Activated CD4-positive, CD25-positive, alpha-beta regulatory T cell (primary cell): ENCODE data around the gene TUBGCP6.

Experiments
- DNase-seq, 4 experiments: peaks; one replicate each; lab custom pipeline; 2025; lab: John Stamatoyannopoulos, UW

TUBGCP6 gene

DNA sequence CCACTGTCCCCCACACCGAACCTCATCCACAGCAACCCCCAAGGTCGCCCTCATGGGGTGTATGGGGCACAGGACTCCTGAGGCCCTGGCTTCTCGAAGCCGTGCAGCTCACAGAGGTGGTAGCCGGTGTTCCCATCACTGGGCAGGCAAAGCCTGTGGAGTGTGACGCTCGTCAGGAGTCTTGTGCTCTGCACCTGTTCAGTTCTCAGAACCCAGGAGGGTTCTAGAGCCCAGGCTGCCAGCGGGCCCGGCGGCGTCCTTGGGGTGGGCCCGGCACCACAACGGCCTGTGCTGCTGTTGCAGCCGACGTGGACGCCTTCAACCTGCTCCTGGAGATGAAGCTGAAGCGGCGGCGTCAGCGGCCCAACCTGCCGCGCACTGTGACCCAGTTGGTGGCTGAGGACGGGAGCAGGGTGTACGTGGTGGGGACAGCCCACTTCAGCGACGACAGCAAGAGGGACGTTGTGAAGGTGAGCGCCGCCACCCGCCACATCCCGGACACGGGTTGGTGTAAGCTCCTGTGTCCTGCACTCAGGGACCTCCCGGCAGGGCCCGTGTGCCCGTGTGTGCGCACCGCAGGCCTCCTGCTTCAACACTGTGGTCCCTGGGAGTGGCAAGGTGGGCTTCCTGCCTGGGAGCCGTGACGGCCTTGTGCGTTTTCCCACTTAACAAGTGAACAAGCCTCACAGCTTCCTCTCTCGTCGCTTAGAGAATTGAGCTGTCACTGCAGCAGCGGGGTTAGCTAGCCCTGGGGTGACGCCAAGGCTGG is 50.6 kb downstream of the TUBGCP6 start:
- DNase-seq: no peak

DNA sequence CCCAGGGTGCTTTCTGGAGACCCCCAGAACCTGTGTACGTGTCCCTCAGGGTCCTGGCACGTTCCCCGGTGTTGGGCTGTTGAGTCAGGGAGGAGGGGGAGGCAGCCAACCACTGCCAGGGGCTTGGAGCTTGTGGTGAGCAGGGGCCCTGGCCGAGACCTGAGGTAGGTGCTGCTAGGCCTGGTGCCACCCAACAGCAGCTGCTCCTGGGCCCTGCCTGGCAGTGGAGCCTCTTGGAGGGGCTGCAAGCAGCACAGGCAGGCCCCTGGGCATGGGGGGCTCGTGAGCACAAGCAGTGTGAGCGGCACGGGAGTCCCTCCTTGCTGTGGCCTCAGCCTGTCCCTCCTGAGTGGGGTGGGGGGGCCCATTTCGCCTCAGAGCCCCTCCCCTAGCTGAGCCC is 51.2 kb downstream of the TUBGCP6 start:
- DNase-seq: no peak

DNA sequence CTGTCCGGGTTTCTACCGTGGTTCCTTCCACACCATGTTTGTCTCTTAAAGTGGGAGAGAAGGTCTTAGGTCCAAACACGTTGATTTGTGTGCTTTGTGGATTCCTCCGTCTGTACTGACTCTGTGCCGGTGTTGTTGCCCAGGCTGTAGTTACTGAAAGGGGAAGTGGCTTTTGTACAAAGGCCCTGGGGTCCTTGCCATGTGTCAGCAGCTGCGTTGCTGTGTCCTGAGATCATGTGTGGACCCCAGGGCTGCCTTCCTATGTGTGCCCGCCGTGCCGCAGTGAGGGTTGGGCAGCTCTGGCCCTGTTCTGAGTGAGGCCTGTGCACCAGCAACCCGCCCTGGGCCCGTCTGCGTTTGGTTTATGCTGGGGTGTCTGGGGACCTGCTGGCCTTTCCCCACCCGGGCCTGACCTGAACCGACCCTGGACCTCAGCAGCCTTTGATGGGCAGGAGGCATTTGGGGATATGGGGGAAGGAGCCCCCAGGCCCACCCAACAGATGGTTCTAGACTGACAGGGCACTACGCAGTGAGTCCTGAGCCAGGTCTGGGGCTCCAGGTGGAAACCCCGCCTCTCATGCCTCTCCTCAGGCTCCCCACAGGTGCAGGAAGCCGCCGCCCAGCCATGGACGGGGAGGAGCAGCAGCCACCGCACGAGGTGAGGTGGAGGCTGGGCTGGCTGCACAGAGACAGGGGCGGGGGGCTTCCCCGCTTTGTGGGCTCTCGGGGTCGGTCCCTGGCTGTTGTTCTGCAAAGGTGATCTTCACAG is 52.2 kb downstream of the TUBGCP6 start:
- DNase-seq: peak in 2 of 4 experiments; percentile 51 to 53

DNA sequence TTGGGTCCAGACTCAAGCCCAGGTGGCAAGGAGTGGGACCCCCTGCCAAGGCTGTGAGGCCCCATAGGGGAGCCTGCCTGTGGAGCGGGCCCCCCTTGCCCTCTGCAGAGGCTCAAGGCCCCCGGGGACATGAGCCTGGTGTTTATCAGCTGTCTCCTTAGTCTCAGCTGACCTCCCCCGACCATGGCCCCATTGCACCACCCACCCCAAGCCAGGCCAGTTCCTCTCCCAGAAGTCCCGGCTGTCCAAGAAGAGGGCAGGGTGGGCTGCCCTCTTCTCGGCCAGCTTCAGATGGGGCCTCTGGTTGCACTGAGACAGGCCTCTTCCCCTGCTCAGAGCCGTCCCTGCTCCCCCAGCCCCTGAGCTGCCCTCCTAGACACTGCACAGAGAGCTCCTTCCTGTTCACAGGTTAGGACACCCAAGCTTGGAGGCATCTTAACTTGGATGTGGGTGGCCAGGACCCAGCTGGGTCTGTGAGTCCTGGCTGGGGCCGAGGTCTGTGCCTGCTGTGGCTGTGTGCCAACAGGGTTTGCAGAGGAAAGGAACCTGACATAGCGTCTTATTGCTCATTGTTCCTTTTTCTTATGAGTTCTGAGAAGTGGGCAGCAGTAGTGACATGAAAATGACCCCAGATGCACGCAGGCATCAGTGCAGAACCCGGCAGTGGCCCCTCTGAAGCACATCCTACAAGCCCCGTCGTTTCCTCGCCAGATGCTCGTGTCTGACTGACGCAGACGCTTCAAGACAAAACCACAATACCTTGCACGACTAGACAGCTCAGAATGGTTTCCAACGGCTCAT is 53.7 kb downstream of the TUBGCP6 start:
- DNase-seq: peak; percentile 46 to 76 (median 68)

DNA sequence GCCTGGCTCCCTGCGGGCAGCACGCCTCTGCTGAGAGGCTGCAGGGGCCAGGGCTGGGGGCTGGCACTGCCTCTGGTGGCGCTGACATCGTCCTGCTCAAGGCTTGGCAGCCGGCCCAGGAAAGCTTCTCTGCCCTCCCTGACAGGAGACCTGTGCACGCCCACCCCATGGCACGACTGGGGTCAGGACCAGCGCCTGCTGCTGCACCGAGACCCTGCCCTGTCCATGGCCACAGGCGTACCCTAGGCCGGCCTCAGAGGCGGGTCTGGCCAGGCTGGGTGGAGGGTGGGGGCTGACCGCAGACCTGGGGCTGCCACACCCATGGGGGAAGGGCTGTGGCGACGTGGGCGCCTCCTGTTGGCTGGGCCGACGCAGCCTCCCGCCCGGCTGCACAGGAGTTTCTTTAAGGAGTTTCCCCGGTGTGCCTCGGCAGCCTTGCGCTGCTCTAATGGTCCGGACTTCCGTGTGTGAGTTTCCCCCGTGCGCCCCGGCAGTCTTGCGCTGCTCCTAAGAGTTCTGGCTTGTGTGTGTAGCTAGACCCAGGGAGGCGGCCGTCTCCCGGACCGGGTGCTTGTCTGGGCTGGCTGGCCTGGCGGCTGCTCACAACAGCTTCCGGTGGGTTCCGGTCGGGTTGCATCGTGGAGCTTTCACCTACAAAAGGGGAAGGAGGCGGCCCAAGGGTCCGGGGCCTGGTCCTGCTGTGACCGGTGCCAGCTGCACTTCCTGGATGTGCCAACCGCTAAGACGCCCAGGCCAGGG is 54.5 kb downstream of the TUBGCP6 start:
- peak; percentile 53 to 72 (median 64) for DNase-seq

DNA sequence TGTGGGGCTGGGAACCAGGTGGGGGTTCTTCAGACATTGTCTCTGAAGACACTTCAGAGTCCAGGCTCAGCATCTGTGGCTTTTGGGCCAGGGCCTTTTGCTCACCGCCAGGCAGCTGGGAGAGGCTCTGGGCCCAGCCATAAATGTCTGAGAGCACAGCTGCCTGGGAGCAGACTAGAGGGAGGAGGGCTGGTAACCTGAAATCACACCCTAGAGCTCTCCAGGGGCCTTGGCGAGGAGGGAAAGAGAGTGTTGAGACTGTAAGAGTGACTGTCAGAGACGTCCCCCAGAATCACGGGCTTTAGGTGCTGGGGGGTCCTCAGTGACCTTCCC is 55.0 kb downstream of the TUBGCP6 start:
- no peak for DNase-seq

DNA sequence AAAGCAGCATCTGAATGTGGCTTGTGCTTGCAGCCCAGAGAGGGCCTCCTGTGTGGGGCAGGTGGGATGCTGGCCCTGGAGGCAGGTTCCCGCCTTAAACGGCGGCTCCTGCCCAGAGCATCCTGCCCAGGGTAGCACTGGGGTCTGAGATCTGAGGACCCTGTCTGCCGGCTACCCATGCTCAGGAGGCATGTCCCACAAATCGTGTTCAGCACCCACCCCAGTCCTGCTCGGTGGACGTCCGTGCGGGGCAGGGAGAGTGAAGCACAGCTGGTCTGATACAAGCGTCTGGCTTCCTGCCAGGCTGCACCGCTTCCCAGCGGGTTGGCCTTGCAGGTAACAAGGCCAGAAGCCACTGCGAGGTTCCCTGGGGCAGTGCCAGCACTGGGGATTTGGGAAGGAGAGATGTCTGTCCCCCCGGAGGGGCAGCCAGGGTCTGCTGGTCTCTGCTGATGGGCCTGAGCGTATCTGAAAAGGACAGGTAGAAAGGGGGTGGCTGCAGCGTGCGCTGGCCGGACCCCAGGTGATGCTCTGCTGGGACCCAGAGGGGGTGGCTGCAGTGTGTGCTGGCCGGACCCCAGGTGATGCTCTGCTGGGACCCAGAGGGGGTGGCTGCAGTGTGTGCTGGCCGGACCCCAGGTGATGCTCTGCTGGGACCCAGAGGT is 55.5 kb downstream of the TUBGCP6 start:
- DNase-seq: no peak

DNA sequence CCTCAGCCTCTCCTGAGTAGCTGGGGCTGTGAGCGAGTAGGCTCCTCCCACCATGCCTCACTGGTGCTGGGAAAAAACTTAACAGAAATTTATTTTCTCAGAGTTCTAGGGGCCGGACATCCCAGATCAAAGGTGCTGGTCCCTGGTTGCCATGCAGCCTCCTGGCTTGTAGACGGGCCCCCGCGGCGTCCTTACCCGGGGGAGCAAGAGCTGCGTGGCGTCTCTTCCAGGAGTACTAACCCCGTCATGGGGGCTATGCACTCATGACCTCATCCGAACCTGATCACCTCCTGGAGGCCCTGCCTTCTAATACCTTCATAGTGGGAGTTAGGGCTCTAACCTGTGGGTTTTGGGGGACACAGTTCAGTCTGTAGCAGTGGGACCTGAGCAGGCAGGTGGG is 56.5 kb downstream of the TUBGCP6 start:
- no peak for DNase-seq

DNA sequence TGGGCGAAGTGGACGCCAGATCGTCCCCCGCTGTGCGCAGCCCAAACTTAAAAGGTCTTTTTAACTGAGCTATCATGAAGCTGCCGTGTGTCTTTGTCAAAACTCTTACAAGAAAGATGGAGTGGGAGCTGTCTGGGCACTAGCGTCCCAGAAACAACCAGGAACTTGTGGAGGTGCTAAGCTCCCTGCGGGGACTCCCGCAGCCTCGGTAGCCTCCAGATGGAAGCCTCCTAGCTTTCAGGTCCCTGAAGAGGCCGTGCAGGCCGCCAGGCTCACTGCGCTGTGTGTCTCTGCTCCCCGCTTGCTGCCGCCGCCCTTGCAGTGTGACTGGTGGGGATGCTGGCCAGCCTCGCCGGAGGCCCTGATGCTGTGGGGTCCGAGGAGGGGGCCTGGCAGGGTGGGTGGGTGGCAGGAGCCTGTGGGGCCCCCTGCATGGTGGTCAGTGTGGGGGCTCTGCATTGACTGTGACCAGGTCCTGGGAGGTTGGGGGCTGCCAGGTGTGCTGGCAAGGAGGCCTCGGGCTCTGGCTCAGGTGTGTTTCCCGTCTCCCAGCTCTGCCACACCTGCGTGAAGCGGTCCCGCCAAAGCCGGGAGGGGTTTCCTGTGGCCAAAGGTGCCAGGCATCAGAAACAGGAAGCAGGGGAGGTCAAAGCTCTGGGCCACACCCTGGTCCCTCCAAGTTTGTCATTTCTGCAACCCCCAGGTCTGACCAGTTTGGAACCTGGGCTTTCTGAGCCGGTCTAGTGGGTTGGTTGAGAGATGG is 57.9 kb downstream of the TUBGCP6 start:
- no peak for DNase-seq

DNA sequence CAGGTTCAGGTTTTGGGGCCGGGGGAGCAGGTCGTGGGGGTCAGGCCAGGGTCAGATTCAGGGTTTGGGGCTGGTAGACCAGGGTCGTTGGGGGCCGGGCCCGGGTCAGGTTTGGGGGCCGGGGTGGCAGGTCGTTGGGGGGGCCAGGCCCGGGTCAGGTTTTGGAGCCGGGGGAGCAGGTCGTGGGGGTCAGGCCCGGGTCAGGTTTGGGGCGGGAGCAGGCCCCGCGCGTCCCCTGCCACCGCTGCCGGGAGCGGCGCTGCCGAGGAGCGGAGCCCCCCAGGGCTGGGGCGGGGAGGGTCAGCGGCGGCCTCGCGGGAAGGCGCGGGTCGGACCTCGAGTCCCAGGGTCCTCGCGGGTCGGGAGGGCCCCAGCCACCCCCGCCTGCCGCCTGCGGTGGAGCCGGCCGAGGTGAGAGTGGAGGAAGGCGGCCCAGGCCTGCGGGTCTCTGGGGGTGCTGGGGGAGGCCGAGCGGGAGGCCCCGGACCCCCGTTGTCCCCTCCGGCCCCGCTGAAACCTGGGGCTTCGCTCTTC is 58.6 kb downstream of the TUBGCP6 start:
- DNase-seq: no peak

DNA sequence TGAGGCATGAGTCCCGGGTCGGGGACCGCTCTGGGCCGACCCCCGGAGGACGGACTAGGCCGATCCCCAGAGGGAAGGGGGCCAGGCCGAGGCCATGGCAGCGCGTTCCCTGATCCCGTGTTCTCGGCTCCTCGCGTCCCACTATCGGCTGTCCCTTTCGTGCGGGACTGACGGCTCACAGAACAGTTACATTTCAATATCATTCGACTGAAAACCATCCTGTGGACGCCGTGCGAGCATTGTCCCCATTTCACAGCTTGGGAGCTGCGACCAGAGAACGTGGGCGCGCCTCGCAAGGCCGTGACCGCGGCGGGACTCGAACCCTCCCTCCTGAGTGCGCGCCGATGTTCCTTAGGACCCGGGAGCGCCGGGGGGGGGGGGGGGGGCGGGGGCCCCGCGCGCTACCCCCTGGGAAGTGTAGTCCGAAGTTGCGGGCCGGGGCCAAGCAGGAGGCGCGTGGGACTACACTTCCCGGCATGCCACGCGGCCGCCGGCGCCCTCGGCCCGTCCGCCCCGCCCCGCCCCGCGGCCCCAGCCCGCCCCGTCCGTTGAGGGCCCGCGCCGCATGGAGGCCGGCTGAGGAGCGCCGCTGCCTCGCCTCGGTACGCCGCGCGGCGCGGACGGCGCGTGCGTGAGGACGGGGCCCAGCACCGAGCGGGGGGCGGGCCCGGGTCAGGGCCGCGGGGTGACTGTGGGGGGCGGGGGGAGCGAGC is 59.3 kb downstream of the TUBGCP6 start, which contains the start of gene TRABD:
TRABD (plus strand) TSS at position 539 of the 713 bp plus-strand sequence. CDS start 7,148 bp downstream, outside the sequence.
- peak; percentile 79 to 90 (median 84) for DNase-seq

DNA sequence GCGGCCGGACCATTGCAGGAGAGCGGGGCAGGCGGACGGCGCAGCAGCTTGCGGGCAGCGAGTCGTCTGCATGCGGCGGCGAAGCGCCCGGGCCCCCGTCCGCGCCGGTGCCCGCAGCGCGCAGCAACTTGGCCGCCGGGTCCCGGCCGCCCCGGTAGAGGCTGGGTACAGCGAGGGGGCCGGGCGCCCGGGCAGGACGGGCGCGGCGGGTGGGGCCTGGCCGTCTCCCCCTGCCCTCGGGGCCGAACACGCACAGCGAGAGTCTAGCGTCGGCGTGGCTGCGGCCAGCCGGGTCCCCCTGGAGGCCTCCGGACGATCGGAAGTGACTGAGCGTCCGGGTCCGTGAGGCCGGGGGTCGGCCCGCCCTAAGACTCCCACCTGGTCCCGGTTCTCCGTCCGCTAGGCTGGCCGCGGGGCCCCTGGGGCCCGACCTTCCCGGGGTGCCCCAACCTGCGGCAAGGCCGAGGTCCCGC is 59.9 kb downstream of the TUBGCP6 start:
- no peak for DNase-seq

DNA sequence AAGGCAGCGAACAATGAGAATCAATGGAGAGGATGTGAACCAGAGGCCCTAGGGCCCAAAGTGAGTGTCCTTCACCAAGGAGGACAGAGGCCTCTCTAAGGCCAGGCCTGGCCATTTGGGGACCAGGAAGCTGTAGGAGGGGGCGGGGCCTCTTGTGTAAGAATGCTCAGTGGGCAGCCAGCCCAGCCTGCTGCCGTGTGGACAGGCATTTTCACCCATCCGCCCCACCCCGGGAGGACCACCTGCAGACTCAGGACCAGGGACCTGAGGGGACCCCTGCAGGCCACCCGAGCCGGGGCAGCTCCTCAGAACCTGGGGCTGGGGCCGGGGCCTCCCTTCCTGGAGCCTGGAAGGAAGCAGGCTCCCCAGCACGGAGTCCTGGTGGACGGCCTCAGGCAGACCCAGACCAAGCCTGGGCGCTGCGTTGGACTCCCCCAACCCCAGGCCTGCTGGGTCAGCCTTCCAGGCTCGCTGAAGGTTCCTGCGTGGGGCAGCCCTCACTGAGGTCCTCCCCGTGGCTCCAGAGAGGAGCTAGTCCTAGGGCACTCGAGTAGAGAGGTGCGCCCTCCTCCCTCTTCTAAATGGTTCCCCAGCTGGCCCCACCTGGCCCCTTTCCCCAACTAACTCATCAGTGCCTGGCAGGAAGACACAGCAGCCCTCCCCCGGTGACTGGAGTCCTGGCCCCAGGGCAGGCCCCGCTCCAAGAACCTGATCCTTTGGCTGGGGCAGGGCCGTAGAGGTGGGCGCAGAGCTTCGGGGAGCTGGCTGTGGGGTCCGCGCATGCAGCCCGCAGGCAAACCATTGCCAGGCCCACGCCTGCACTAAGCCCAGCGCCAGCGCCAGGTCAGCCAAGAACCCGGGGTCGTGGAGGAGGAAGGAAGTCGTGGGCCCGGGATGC is 60.6 kb downstream of the TUBGCP6 start:
- no peak for DNase-seq

DNA sequence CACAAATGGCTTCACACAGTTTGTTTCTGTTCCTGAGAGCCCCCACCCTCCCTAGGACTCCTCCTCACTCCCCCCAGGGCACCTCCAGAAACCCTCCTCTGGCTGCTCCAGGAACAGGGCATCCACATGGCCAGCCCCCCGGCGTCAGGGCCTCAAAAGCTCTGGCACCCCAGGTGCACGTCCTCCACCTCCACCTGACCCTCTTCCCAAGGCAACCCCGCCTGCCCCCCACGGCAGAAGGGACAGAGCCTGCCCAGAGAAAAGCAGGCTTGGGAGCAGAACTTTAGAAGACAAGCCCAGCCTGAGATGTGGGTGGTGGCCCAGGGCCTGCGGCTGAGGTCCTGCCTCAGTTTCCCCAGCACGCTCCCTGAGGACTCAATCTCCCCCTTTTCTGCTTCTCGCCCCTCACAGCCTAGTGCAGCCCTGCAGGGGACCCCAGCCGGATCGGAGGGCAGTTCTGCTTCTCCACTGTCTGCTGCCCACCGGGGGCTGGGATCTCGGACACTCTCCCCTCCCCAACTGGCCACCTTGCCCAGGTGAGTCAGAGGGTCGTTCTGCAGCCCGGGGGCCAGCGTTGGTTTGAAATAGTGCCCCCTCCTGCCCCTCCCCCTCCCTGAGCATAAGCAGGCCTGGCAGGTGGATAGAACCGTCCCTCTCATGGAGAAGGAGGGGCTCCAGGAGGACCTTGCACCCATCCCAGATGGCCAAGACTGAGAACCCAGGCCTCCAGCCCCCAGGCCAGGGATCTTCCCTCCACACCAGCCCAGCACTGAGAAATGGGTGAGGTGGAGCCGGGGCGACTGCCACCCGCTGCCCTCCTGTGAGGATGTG is 61.5 kb downstream of the TUBGCP6 start:
- no peak for DNase-seq

DNA sequence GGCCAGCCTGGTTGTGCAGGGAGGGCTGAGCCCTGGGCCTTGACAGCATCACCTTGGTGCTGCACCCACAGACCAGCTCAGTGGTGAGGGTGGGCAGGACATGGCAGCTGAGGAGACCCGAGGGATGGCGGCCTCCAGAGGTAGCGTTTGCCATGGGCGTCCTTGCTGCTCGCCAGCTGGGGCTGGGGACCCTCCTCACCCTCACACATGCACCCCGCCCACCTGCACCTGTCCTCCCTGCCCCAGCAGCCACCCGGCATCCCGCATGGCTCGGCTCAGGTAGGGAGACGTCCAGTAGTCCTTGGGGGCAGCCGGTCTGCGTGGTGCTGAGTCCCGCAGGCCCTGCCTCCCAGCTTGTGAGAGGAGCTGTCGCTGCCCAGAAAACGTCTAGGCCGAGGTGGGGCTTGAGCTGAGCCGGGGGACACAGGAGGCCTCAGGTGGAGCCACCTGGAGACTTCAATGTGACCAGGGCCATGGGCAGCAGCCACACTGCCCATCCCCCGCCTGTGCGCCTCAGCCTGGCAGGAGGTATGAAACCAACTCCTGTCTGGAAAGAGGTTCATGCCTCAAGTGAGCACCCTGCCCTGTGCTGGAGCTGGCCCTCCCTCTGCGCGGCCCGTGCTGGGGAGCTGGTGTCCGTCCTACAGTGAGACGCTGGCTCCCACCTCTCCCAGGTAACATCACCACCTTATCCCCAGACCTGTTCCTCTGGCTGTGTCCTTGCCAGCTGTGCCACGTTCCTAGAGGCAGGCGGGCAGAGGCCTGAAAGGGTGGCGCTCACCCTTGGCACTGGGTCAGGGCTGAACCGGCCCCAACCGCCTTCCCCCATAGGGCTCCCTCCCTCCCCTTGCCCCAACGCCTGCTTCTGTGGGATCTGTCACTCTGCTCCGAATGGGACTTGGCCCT is 62.4 kb downstream of the TUBGCP6 start:
- DNase-seq: no peak
